IgD-negative memory B cell (primary cell): Measurements from ENCODE around the gene RNF34. TPM values are rescaled to one million over a fixed set of nuclear protein-coding genes. Genes with fewer than 3 reads are reported as not detected.
"Not testable (repeated sequence)": the region's sequence is repeated elsewhere in the genome, so short reads cannot be mapped to it uniquely, and the experiment has no call there.

ENCODE experiments used
- H3K27ac Mint-ChIP-seq, 3 donors: one replicate each; pipeline ENCODE4 v1.8.0; 2020 to 2022; ENCODE audit warnings: mild to moderate bottlenecking in 3 of 3, mixed read lengths in 3 of 3, moderate library complexity in 1 of 3
- H3K27me3 Mint-ChIP-seq: one replicate; pipeline ENCODE4 v1.8.0; 2021; ENCODE audit warnings: mixed read lengths
- H3K36me3 Mint-ChIP-seq: one replicate; pipeline ENCODE4 v1.8.0; 2020; ENCODE audit warnings: mild to moderate bottlenecking, mixed read lengths
- H3K4me1 Mint-ChIP-seq, 3 donors: one replicate each; pipeline ENCODE4 v1.8.0; 2020 to 2022; ENCODE audit warnings: mixed read lengths in 3 of 3, mild to moderate bottlenecking in 1 of 3
- H3K4me3 Mint-ChIP-seq, 4 donors: one replicate each; pipeline ENCODE4 v1.8.0; 2020 to 2022; ENCODE audit warnings: mild to moderate bottlenecking in 4 of 4, mixed read lengths in 4 of 4, moderate library complexity in 3 of 4
- H3K9me3 Mint-ChIP-seq, 3 donors: one replicate each; pipeline ENCODE4 v1.8.0; 2020 to 2021; ENCODE audit warnings: mixed read lengths in 3 of 3, mild to moderate bottlenecking in 1 of 3
- polyA plus RNA-seq: library from polyadenylated mRNA; unstranded; fragments of 300-500 nt; fragmentation: Illumina TruSeq; gene quantifications from one replicate; pipeline ENCODE4 v1.2.3, GENCODE V29; 2021

RNF34 gene
- polyA plus RNA-seq, 1 donor from 2014 or later: 46.4 TPM

GRCh38 chr12:121374945-121375584, 24.9 kb upstream of the RNF34 start:
- not testable (repeated sequence) for H3K36me3 Mint-ChIP-seq, H3K27ac Mint-ChIP-seq, H3K4me3 Mint-ChIP-seq, H3K9me3 Mint-ChIP-seq, H3K4me1 Mint-ChIP-seq, H3K27me3 Mint-ChIP-seq

GRCh38 chr12:121376754-121377697, 22.9 kb upstream of the RNF34 start:
- Mint-ChIP-seq H3K27ac (no peak overlapping the region), H3K4me3 (no peak overlapping the region), H3K27me3 (peaks cover 1% of the 10 kb centered on the region), H3K36me3 (no peaks in the 10 kb centered on the region), H3K4me1 (no peaks in the 10 kb centered on the region), H3K9me3 (peaks cover 0 to 4% (median 0%) of the 10 kb centered on the region in 3 donors)

DNA sequence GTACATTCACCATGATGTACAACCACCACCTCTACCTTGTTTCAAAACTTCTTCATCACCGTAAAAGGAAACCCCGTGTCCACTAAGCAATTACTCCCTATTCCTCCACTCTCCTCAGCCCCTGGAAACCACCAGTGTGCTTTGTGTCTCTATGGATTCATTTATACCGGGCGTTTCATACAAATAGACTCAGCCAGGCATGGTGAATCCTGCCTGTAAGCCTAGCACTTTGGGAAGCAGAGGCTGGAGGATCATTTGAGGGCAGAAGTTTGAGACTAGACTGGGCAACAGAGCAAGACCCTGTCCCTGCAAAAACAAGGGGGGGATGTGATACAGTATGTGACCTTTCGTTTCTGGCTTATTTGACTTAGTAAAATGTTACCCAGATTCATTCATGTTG, 21.2 kb upstream of the RNF34 start:
- H3K4me1 Mint-ChIP-seq: no peaks in the 10 kb centered on the region
- H3K4me3 Mint-ChIP-seq: no peak overlapping the region
- no peak overlapping the region for H3K27ac Mint-ChIP-seq
- peaks cover 1% of the 10 kb centered on the region for H3K27me3 Mint-ChIP-seq
- peaks cover 0 to 4% (median 0%) of the 10 kb centered on the region in 3 donors for H3K9me3 Mint-ChIP-seq
- no peaks in the 10 kb centered on the region for H3K36me3 Mint-ChIP-seq

DNA sequence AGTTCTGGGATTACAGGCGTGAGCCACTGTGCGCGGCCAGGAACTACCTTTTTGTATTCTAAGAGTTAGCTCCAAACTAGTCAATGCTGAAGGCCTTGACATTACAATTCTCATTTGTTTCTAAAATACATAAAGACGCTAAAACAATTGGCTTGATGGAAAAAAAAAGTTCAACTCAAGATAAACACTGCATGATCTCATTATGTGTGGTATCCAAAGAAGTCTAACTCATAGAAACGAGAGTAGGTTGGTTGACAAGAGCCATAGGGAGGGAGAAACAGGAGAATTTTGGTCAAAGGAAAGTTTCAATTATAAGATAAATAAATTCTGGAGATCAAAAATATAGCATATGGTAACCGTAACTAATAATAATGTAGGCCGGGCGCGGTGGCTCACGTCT, 20.0 kb upstream of the RNF34 start:
- Mint-ChIP-seq H3K36me3 (no peaks in the 10 kb centered on the region), H3K9me3 (peaks cover 0 to 2% (median 0%) of the 10 kb centered on the region in 3 donors), H3K4me1 (no peaks in the 10 kb centered on the region), H3K27ac (no peak overlapping the region), H3K4me3 (no peak overlapping the region), H3K27me3 (peaks cover 1% of the 10 kb centered on the region)

GRCh38 chr12:121383601-121384021, 16.3 kb upstream of the RNF34 start:
- Mint-ChIP-seq H3K27ac (no peak overlapping the region), H3K27me3 (peaks cover under 1% of the 10 kb centered on the region), H3K4me3 (no peak overlapping the region), H3K4me1 (no peaks in the 10 kb centered on the region), H3K36me3 (peaks cover 1% of the 10 kb centered on the region), H3K9me3 (peaks cover 0 to 2% (median 0%) of the 10 kb centered on the region in 3 donors)

DNA sequence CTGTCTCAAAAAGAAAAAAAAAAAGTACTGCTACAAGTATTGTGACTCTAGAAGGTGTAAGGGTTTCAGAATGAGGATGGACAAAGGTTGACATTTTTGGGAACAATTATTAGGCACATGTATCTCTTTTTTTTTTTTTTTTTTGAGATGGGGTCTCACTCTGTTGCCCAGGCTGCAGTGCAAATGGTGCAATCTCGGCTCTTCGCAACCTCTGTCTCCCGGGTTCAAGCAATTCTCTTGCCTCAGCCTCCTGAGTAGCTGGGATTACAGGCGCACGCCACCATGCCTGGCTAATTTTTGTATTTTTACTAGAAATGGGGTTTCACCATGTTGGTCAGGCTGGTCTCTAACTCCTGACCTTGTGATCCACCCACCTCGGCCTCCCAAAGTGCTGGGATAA, 15.0 kb upstream of the RNF34 start:
- not testable (repeated sequence) for H3K36me3 Mint-ChIP-seq, H3K4me3 Mint-ChIP-seq, H3K27ac Mint-ChIP-seq, H3K27me3 Mint-ChIP-seq, H3K9me3 Mint-ChIP-seq, H3K4me1 Mint-ChIP-seq

DNA sequence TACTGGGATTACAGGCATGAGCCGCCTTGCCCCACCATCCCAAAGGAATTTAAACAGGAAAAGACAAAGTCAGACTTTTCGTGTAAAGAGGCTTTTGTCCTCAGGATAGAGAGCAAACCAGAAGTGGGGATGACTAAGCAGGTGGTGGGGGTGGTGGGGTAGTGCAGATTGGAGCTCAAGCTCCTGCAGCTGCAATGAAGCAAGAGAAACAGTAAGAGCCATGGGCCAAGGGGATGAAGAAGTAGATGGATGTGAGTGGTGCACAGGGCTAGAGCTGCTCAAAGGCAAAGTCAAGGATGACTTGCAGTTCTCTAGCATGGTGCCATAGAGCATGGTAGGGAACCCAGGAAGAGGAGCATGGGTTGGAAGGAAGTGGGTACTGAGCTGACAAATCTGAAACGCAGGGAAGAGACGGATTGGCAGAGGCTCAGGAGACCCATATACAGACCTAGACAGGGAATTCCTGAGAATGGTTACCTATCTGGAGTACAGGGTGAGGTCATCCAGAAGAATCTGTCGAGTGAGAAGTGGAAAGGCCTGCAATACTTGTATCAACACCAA, 11.4 kb upstream of the RNF34 start:
- no peak overlapping the region for H3K4me3 Mint-ChIP-seq
- no peaks in the 10 kb centered on the region for H3K27me3 Mint-ChIP-seq
- H3K9me3 Mint-ChIP-seq: peaks cover 0 to 2% (median 0%) of the 10 kb centered on the region in 3 donors
- peaks cover 2% of the 10 kb centered on the region for H3K36me3 Mint-ChIP-seq
- no peak overlapping the region for H3K27ac Mint-ChIP-seq
- peaks cover 8 to 12% (median 9%) of the 10 kb centered on the region in 3 donors for H3K4me1 Mint-ChIP-seq

DNA sequence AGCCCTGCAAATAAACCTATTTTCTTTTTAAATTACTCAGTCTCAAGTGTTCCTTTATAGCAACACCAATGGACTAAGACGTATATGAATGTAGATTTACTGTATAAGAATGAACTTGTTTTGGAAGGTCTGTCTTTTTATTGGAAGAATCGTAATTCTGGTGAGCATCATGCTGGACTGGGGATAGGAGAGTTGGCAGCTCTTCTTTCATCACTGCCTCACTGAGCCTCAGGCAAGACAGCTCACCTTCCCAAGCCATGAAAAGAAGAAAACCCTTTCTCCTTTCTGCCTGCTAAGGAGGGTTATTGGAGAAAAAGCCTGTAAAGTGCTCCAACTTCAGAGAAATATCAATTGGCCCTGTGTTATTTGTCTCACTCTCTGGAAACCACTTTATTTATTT, 9.1 kb upstream of the RNF34 start:
- Mint-ChIP-seq H3K9me3 (no peaks in the 10 kb centered on the region), H3K4me1 (peaks cover 8 to 12% (median 9%) of the 10 kb centered on the region in 3 donors), H3K4me3 (no peak overlapping the region), H3K36me3 (peaks cover 2% of the 10 kb centered on the region), H3K27ac (peak overlapping the region in 2 of 3 donors; percentile 23 to 47), H3K27me3 (no peaks in the 10 kb centered on the region)

DNA sequence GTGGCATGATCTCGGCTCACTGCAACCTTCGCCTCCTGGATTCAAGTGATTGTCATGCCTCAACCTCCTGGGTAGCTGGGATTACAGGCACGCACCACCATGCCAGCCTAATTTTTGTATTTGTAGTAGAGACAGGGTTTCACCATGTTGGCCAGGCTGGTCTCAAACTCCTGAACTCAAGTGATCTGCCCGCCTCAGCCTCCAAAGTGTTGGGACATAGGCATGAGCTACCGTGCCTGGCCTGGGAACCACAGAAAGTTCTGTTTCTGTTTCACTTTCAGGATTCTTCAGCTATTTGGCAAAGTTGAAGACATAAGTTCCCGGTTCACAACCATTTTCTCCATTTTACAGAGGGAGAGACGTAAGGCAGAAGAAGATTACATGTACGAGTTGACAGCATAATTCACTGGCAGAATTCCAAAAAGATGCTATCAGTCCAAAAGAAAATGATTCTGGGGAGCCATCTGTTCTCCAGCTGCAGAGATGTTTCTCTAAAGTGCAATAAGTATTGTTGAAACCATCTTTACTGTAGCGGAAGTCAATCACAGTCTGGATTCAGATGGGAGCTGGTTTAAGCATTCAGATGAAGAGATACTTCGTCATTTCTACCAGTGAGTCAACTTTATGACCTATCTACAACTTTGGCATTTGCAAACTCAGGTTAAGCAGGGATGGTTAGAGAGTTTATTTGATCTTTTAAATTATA, 8.1 kb upstream of the RNF34 start:
- Mint-ChIP-seq H3K4me3 (peak overlapping the region; percentile 38 to 83 (median 76)), H3K9me3 (no peaks in the 10 kb centered on the region), H3K27me3 (no peaks in the 10 kb centered on the region), H3K36me3 (peaks cover 4% of the 10 kb centered on the region), H3K4me1 (peaks cover 8 to 12% (median 9%) of the 10 kb centered on the region in 3 donors), H3K27ac (peak overlapping the region; percentile 31 to 81 (median 64))

DNA sequence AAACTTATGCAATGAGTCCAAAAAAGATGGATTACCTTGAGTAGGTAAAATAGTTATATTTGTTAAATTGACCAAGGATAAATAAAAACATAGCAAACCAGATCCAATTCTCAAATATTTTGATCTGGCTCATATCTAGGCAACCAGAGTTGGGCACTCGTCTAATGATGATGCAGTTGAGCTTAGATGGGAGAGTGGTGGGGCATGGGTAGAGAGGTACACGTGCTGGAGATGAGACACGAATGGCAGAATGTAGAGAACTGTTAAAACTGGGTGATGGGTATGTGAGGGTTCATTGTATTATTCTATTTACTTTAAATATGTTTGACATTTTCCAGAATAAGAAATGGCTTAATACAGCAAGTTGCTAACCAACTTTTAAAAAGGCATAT, 7.6 kb upstream of the RNF34 start:
- peaks cover 4% of the 10 kb centered on the region for H3K36me3 Mint-ChIP-seq
- no peaks in the 10 kb centered on the region for H3K9me3 Mint-ChIP-seq
- H3K27ac Mint-ChIP-seq: no peak overlapping the region
- H3K4me3 Mint-ChIP-seq: peak overlapping the region in 2 of 4 donors; percentile 38 to 44
- no peaks in the 10 kb centered on the region for H3K27me3 Mint-ChIP-seq
- H3K4me1 Mint-ChIP-seq: peaks cover 8 to 12% (median 9%) of the 10 kb centered on the region in 3 donors

DNA sequence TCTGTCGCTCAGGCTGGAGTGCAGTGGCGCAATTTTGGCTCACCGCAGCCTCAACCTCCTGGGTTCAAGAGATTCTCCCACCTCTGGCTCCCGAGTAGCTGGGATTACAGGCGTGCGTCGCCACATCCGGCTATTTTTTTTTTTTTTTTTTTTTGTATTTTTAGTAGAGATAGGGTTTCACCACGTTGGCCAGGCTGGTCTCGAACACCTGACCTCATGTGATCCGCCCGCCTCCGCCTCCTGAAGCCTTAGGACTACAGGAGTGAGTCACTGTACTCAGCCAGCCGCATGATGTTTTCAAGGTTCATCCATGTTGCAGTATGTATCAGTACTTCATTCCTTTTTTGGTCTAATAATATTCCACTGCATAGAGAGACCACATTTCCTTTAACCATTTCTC, 2.4 kb upstream of the RNF34 start:
- Mint-ChIP-seq H3K27ac (no peak overlapping the region), H3K4me1 (peaks cover 13 to 25% (median 19%) of the 10 kb centered on the region in 3 donors), H3K27me3 (no peaks in the 10 kb centered on the region), H3K36me3 (peaks cover 1% of the 10 kb centered on the region), H3K4me3 (peak overlapping the region in 2 of 4 donors; percentile 17 to 42), H3K9me3 (no peaks in the 10 kb centered on the region)

- H3K4me1 Mint-ChIP-seq: peaks cover 17 to 29% (median 23%) of the 10 kb centered on the region in 3 donors
- H3K27ac Mint-ChIP-seq: peak overlapping the region in 1 of 3 donors; percentile 34
- peak overlapping the region in 3 of 4 donors; percentile 98 to 100 (median 99) for H3K4me3 Mint-ChIP-seq
- no peaks in the 10 kb centered on the region for H3K27me3 Mint-ChIP-seq
- H3K36me3 Mint-ChIP-seq: peaks cover 1% of the 10 kb centered on the region
- no peaks in the 10 kb centered on the region for H3K9me3 Mint-ChIP-seq
These were observed 1.6 kb upstream of the RNF34 start for GRCh38 chr12:121398355-121398754.

DNA sequence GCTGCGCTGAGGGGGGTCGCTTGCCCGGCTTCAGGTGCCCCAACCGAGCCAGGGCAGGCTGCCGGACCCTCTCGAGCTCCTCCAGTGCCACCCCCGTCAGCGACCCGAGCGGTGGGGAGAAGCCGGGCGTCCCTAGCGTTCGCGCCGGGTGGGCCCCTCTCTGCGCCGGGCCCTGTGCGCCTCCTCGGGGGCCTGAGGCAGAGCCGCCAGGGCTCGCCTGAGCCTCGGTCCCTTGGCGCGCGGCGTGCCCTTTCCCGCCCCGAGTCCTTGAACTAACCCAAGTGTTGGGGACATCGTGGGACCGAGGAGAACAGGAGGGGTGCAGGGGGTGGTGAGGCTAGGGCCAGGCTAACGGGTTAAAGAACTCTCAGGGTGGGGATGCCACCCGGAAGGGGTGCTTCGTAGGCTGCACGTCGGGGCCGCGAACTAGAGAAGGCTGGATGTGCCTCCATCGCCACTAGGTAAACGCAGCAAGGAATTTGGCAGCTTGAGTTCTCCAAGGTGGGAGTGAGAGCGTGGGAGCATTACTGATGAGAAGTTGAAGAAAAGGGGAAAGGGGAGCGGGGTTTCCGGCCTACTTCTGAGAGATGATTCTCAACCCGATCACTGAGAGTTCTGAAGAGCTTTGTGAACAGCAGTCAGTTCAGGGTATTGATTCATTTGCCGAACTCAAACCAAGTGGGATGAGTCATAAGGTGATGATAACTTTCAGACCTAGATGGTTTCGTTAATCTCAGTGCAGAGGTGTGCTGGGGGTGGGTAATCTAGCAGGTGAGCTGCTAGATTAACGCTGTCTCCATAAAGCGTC, 618 bp downstream of the RNF34 start:
- Mint-ChIP-seq H3K4me3 (peak overlapping the region; percentile 98 to 100 (median 98)), H3K27ac (peak overlapping the region; percentile 89 to 97 (median 97)), H3K36me3 (peaks cover 1% of the 10 kb centered on the region), H3K9me3 (no peaks in the 10 kb centered on the region), H3K27me3 (no peaks in the 10 kb centered on the region), H3K4me1 (peaks cover 17 to 29% (median 23%) of the 10 kb centered on the region in 3 donors)

GRCh38 chr12:121403721-121404120, 3.8 kb downstream of the RNF34 start:
- Mint-ChIP-seq H3K27me3 (no peaks in the 10 kb centered on the region), H3K4me3 (no peak overlapping the region), H3K4me1 (peaks cover 15 to 27% (median 24%) of the 10 kb centered on the region in 3 donors), H3K27ac (no peak overlapping the region), H3K36me3 (no peaks in the 10 kb centered on the region), H3K9me3 (no peaks in the 10 kb centered on the region)
